ENCODE results near the gene PPARA. TPM values are rescaled to one million over a fixed set of nuclear protein-coding genes. Genes with fewer than 3 reads are reported as not detected.
A peak's percentile ranks its signal among the peaks of the same experiment; 100 is the strongest.

The PPARA gene
- total RNA-seq, 1 donor from 2014 or later: 29.1 TPM

GRCh38 chr22:46142548-46143490, 7.5 kb upstream of the PPARA start:
- DNase-seq (ENCODE audit: low spot score): no peak

- DNase-seq (ENCODE audit: low spot score): peak; percentile 42
Measured at GRCh38 chr22:46143491-46144147, 6.7 kb upstream of the PPARA start.

GRCh38 chr22:46145361-46145851, 4.9 kb upstream of the PPARA start:
- DNase-seq (ENCODE audit: low spot score): no peak

- no peak for DNase-seq (ENCODE audit: low spot score)
Measured at GRCh38 chr22:46145896-46146295, 4.4 kb upstream of the PPARA start.

GRCh38 chr22:46146329-46146728, 4.0 kb upstream of the PPARA start:
- DNase-seq (ENCODE audit: low spot score): no peak

GRCh38 chr22:46147061-46147460, 3.3 kb upstream of the PPARA start:
- DNase-seq (ENCODE audit: low spot score): peak; percentile 42

GRCh38 chr22:46147471-46148267, 2.7 kb upstream of the PPARA start:
- DNase-seq (ENCODE audit: low spot score): peak; percentile 43

GRCh38 chr22:46148336-46148735, 2.0 kb upstream of the PPARA start:
- DNase-seq (ENCODE audit: low spot score): peak; percentile 42

GRCh38 chr22:46148816-46149511, 1.4 kb upstream of the PPARA start:
- DNase-seq (ENCODE audit: low spot score): peak; percentile 44

GRCh38 chr22:46149512-46150033, 753 bp upstream of the PPARA start:
- DNase-seq (ENCODE audit: low spot score): peak; percentile 62

- peak; percentile 60 for DNase-seq (ENCODE audit: low spot score)
Measured at GRCh38 chr22:46150655-46151477, 540 bp downstream of the PPARA start.

GRCh38 chr22:46153930-46154329, 3.6 kb downstream of the PPARA start:
- no peak for DNase-seq (ENCODE audit: low spot score)

GRCh38 chr22:46156031-46156430, 5.7 kb downstream of the PPARA start:
- DNase-seq (ENCODE audit: low spot score): no peak

GRCh38 chr22:46158283-46158682, 8.0 kb downstream of the PPARA start:
- DNase-seq (ENCODE audit: low spot score): no peak

GRCh38 chr22:46159212-46159611, 8.9 kb downstream of the PPARA start:
- no peak for DNase-seq (ENCODE audit: low spot score)

- no peak for DNase-seq (ENCODE audit: low spot score)
Measured at GRCh38 chr22:46159777-46160176, 9.5 kb downstream of the PPARA start.

- no peak for DNase-seq (ENCODE audit: low spot score)
Measured at GRCh38 chr22:46162285-46162684, 12.0 kb downstream of the PPARA start.

GRCh38 chr22:46162771-46163556, 12.6 kb downstream of the PPARA start:
- no peak for DNase-seq (ENCODE audit: low spot score)

GRCh38 chr22:46163557-46163888, 13.2 kb downstream of the PPARA start:
- DNase-seq (ENCODE audit: low spot score): no peak

GRCh38 chr22:46165977-46166376, 15.7 kb downstream of the PPARA start:
- DNase-seq (ENCODE audit: low spot score): no peak

Measured in ureter (tissue), 1 donor.